Bone marrow (tissue), 2 donors: Measurements from ENCODE around the gene ITK.
A peak's percentile ranks its signal among the peaks of the same experiment; 100 is the strongest.

Experiments used
- DNase-seq, 2 donors: peaks; one replicate each; lab custom pipeline; 2025; lab: John Stamatoyannopoulos, UW

The ITK gene

DNA sequence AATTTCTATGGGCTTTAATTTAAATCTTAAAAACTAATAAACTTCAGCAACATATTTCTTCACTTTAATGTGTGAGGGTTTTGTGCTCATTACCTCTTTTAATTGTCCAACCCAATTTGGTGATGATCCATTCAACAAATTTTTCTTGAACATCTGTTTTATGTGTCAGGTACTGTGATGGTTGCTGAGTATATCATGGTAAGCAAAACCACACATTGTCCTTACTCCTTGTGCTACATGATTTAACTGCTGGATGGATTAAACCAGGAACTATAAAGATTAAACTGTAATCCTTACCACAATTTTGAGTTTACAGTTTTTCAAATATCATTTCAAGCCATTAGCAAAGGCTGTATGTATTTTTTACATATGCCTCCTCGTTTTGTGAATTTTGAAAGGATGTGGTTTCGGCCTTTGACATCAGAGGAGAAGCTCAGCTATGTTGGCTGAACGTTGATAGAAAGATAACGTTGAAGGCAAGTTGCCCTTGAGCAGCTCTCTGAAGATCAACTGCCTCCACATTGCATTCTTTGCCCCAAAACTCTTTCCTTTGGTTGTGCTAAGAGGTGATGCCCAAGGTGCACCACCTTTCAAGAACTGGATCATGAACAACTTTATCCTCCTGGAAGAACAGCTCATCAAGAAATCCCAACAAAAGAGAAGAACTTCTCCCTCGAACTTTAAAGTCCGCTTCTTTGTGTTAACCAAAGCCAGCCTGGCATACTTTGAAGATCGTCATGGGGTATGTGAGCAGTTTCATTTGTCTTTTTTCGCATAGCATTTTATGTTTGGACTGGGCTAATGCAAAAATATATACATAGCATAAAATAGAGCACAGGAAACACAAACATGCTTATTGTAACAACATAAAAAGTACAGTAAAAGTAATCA lies at the start of gene ITK:
Gene ITK, plus strand, starts transcription at position 467 of the 891 bp plus-strand sequence. Its CDS starts 138 bp downstream, at position 605.
- DNase-seq: no peak

DNA sequence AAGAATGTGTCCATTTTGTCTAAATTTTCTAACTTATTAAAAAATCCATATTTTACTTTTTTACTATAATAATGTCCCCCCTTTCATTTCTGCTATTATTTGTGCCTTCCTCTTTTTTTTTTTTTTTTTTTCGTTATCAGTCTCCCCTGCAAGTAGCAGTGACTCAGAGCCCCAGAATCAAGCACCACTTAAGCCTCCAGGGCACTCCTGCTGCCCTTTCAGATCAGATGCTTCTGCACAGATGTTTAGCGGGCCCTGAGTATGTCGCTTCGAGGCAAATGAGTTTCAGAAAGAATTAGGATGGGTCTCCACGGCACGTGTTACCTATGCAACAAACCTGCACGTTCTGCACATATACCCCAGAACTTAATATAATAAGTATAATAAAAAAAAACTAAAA lies 49.7 kb upstream of the ITK start:
- DNase-seq: peak in 1 of 2 donors; percentile 46

DNA sequence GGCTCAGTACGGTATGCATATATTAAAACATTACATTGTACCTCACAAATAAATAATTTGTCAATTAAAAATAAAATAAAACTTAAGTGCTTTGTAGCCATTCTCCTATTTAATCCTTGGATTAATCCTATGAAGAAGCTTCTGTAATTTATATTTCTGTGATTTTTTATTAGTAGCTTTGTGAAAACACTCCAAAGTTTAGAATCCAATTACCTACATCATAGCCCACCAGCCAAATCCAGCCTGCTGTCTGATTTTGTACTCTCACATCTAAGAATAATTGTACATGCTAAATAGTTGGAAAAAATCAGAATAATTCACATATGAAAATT lies 48.4 kb upstream of the ITK start:
- DNase-seq: no peak

DNA sequence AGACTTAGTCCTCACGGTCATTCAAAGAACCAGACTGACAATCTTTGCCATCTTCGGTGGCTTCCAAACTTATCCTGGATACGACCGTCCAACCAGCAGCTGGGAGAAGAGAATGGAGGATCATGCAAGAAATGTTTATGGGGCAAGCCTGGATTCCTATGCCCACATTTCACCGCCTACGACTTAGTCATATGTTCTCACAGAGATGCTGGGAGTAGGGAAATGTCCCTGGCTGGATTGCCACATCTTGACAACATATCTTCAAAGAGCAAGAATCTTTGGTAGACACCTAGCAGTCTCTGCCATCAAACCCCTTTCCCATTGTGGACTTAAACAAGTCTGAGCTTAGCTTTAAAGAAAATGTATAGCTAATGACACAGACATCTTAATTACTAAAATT lies 42.9 kb upstream of the ITK start:
- no peak for DNase-seq

DNA sequence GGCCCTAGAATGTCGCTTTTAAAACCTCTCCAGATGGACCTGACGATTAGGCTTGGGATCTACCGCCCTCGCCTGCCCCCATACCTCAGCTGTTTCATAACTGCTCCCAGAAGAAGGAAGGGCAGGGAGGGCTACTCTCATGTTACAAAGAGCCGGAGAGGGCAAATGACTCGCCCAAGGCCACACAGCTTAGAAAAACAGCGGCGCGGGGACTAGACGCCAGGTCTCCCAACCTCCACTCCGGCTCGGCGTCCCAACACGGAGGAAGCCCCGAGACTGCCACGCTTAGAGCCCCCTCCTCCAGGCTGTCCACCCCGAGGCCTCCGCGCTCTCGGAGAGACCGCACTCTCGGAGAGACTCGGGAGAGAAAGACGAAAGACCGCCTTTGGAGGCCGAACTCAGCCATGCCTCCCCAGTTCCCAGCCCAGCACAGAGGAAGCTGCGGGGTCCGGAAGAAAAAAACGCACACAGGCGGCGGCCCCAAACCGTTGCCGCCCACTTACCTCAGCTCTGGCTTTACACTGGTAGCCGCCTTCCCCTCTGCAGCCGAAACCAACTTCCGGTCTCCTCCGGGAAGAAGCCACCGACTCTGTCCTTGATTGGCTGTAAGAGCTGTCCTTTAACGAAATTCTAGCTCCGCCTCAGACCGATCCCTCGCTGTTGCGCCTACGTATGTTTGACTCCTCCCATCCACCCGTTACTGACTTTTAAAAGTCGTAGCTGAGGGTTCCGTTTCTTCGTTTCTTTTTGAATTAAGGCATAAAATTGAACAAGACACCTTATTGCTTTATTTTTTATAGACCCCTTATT lies 38.1 kb upstream of the ITK start, which contains the start of gene MED7:
Gene MED7, minus strand, starts transcription at position 549 of the 810 bp plus-strand sequence. CDS start 3,434 bp downstream, outside the sequence.
- peak; percentile 57 to 99 for DNase-seq

DNA sequence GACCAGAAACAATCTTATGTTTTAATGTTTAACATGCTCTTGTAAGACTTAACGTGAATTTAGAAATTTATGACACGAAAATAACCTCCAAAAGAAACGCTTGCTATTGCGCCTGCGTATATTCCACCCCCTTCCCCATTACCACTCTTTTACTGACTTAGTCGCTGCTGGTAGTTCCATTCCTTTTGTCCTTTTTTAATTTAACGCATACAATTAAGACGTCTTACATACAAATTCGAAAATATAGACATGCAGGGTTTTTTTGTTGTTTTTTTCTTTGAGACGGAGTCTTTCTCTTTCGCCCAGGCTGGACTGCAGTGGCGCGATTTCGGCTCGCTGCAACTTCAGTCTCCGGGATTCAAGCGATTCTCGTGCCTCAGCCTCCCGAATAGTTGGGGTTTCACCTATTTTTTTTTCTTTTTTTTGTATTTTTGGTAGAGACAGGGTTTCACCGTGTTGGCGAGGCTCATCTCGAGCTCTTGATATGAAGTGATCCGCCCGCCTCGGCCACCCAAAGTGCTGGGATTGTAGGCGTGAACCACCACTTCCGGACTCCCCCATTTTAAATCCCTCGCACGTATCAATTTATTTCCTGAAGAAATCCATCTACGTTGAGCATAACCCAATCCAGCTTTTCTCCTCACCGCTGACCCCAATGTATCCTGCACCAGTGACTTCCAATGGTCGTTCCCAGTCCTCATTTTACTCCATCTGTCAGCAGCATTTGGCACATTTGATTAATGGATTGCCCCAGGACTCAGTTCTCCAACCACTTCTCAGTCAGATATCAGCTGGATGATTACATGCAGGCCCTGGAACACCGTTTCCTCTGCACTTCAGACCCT lies 37.3 kb upstream of the ITK start:
- DNase-seq: peak; percentile 23 to 27

DNA sequence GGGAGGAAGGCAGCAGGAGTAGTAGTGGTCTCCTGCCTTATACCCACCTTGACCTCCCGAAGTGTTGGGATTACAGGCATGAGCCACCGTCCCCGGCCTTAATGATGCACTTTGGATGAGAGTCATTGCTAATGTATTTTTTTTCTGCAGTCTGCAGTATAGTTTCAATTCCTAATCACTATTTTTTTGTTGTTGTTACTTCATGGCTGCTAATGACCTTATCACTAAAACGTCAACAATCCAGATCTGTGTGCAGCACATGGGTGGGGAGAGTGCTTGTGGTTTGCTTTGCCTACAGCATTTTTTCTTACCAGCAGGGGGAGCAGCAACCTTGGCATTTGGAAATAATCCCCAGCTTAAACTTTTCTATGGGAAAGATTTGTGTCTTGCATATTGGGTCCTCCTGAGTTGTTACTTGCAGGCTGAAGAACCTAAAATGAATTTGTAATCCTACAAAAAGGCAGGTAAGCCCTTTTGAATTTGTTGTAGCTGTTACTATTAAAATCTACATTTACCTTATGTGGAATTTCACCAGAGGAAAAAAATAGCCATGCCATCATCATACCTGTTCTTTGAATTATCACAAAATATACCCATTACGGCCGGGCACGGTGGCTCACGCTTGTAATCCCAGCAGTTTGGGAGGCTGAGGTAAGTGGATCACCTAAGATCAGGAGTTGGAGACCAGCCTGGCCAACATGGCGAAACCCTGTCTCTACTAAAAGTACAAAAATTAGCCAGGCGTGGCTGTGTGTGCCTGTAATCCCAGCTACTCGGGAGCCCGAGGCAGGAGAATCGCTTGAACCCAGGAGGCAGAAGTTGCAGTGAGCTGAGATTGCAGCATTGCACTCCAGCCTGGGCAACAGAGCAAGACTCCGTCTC lies 31.7 kb upstream of the ITK start:
- DNase-seq: peak in 1 of 2 donors; percentile 52

DNA sequence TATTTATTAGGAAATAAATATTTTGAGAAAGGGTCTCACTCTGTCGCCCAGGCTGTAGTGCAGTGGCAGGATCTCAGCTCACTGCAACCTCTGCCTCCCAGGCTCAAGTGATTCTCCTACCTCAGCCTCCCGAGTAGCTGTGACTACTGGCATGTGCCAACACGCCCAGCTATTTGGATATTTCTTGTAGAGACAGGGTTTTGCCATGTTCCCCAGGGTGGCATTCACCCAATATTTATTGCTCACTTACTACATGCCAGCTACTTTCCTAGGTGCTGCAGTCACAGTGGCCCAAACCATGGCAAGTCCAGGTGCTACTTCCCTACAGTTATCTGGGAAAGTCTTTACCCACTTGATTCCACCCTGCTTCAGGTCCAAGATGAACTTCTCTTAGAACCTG lies 29.6 kb upstream of the ITK start:
- DNase-seq: no peak

DNA sequence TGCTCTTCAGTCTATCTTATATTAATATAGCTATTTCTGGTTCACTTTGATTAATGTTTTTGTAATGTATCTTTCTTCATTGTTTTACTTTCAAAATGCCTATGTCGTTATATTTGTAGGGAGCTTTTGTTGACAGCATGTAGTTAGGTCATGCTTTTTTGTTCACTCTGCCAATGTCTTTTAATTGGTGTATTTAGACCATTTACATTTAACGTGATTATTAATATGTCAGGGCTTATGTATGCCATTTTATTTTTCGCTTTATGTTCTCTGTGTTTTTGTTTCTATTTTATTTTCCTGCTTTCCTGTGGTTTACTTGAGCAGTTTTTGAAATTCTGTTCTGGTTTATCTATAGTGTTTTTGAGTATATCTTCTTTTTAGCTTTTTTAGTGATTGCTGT lies 25.3 kb upstream of the ITK start:
- DNase-seq: no peak

DNA sequence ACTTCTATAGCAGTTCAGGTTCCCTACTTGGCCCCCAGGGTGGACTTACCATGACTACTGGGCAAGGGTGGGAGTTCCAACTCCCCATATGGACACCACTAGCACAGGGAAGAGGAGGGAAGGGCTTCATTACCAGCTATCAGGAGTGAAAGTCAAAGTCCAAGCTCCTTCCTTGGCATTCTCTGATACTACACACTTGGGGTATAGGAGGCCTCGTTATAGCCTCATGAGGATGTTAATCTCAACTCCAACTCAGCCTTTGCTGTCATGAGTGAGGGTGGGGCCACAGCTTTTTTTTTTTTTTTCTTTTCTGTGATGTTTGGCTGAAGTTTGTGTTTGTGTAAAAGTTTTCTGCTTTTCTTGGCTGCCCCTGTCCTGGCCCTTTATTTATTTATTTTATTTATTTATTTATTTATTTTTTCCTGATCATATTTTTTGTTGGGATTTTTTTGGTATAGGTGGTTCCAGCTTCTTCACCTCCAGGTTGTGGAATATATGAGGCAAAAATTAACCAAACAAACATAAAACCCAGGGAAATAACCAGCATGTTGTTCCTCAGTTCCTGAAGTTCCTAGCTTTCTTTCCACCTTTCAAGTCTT lies 23.2 kb upstream of the ITK start:
- DNase-seq: no peak

DNA sequence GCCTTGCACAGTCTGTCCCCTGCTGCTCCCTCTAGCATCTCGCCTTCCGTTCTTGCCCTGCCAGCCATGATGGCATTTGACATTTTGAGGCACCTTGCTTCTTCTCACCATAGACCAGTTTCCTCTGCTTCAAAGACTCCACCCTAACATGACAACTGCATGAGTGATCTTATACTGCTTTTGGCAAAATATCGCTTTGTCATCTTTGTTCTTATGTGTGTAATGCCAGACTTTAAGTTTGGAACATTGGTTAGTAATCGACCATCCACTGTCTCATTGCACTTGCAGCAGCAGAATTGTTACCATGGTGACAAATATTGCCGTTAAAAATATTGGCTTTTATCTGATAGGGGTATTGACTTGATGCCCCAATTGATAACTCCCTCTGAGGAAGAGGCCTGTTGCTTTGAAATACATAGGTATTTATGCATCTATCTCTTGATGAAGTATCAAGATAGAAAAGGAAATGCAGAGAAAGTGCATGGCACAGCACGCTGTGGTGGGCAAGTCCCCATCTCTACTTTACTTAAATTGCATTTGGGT lies 21.4 kb upstream of the ITK start:
- no peak for DNase-seq

DNA sequence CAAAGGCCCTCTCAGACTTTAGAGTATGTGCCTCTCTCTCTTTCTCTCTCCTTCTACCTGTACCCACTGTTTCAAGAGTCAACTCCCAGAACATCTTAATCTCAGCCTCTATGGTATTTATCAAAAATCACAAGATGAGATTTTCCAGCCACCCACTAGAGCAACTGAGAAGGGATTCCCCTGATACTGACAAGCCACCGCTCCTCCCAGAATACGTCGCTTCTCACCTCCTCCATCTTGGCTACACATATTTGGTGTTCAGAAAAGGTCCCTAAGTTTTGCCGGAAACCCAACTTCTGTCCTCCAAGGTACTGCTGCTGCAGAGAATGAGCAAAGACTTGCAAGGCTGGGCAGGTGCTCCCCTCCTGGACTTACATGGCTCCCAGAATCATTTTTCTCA lies 20.6 kb upstream of the ITK start:
- no peak for DNase-seq

DNA sequence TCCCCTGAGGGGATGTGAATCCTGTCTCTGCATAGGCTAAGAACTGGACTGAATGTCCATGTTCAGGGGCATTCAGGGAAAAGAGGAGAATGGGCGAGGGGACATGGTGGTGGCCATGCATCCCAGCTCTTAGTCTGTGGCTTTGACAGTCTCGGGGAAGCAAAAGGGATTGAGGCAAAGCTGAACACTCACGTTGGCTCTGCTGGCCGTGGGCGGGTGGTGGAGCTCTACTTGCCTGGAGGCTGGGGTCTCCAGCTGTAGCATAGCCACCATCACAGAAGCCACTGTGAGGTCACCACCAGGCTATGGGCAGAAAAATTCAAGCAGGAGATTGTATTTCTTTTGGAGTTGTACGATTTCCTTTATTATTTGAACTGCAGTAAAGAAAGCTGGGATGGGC lies 18.6 kb upstream of the ITK start:
- DNase-seq: no peak

DNA sequence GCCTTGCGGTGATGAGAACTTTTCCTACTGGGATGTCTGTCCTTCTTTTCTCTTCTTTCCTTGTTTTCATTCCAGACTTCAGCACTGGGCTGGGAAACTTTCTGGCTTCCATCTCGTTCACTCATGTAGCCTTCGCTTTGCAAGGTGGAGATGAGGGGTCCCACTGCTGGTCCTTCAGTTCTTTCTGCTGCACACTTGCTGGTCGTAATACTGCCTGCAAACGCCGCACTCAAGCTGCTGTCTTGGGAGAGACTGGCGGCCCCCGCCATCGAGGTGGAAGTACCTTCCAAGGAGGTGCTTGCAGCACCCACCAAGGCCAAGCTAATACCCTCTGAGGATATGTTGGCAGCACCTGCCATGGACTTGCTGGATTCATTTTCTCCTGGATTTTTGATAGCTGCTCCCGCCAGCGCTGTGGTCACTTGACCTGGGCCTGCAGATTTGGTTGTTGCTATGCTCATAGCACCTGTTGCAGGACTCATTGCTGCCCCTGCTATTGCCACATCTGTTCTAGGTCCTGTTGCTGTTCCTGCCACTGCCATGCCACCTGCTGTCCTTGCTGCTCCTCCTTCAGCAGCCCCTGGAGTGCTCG lies 17.6 kb upstream of the ITK start:
- no peak for DNase-seq

DNA sequence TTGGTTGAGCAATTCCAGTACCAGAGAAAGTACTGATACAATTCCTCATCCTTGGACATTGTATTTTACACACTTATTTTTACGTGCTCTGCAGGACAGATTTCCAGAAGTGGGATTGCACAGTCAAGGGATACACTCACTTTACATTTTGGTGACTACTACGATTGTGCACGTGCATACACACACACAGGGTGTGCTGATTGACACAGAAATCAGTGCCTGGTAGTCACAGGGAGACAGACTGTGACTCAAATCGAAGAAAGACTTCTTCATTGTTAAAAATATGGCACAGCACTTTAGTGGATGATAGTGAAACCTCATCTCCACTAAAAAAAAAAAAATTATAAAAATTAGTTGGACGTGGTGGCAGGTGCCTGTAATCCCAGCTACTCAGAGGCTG lies 16.1 kb upstream of the ITK start:
- DNase-seq: no peak

DNA sequence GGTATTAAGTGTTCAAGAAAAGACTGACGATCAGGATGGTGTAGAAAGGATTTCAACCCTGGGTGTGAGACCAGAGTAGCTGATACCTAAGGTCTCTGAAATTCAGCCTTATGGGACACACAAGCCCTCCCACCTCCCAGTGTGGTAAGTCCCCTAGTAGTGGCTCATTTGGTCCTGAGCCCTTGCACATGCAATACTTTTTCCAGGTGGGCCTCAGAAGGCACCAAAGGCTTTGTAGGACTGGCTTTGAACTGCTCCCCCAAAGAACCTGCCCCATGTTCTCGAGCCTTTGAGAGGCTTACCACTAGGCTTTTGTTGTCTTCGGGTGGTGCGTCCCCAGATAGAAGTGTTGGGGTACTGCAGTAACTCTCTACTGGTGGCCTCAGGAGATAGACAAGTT lies 15.4 kb upstream of the ITK start:
- no peak for DNase-seq

DNA sequence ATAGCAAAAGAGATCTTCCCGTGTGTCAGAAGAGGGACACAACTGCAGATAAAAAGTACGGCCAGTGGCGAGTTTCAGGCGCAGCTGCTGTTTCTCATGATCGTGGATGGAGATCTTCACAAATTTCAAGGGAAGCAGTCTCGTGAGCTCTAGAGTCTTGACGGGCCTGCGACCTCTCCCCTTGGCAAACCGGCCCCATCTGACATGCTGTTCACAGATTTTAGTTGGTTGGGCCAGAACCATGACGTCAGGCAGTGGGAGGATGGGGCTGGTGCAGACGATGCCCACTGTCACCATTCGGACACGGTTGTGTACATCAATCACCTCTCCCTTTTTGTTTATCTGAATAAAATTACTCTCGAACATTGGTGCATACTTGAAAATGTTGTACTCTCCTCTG lies 15.0 kb upstream of the ITK start:
- DNase-seq: no peak

DNA sequence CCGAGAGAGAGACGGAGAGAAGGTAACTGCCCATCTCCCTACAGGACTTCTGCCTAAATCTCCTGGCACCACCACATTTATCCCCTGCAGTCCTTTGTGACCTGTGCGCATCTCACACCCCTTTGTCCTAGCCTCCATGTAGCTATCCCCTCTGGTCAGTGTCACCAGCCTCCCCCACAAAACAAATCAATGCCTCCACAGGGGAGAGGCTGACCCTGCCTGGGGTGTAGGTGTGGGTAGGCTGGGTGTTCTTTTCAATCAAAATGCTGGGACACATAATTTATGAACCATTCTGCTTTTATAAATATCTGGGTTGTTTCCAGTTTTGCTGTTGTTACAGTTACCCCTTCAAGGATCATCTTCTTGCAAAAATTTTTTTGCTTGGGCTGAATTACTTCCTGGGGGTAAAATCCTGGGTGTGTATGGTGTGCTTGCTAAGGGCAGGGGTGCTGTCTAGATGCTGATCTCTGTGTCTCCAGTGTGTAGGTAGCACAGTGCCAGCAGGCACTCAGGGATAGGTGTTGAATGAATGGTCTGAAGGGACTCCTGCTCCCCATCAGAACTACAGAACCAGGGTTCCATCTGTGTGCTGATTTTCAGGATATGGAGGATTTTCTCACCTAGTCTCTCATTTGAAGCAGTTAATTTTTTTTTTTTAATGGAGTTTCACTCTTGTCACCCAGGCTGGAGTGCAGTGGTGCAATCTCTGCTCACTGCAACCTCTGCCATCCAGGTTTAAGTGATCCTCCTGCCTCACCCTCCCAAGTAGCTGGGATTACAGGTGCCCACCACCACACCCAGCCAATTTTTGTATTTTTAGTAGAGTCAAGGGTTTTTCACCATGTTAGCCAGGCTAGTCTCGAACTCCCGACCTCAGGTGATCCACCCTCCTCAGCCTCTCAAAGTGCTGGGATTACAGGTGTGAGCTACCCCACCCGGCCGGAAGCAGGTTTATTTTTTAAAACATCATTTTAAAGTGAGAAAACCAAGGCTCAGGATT lies 14.1 kb upstream of the ITK start, which contains the start of gene GARIN3:
Gene GARIN3, minus strand, starts transcription at position 51 of the 1,000 bp plus-strand sequence. CDS start 96 bp downstream, outside the sequence.
- no peak for DNase-seq

DNA sequence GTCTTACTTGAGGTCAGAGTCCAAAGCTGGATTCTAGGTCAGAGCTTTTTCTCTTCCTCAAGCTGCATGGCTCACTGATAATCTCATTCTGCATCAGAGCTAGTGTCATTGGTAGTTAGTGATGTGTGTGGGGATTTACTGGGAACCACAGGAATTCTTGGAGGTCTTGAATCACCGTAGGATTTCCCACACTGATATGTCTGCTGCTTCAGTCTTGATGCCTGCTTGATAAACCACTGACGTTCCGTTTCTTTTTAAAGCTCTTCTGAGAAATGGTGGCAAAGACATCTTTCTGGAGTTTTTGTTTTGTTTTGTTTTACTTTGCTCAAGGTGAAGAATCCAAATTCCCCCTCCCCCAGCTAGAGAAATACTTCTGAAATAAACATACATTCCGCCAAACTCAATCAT lies 13.4 kb upstream of the ITK start:
- DNase-seq: no peak
